ENCODE results near the gene CNNM3. TPM values are rescaled to one million over a fixed set of nuclear protein-coding genes. Genes with fewer than 3 reads are reported as not detected.

The CNNM3 gene
- total and polyA plus RNA-seq, 4 donors, result 7.2 to 31.4 (median 14.6) TPM

GRCh38 chr2:96880891-96881273 lies 64.8 kb downstream of the CNNM3 start:
- Histone ChIP-seq H3K4me1 (ENCODE audit: control insufficient read depth in 5 of 5, insufficient read depth in 5 of 5, low read length in 5 of 5) (peaks cover 0 to 38% (median 9%) of the 10 kb centered on the region in 5 donors), H3K27me3 (ENCODE audit: control insufficient read depth in 3 of 3, insufficient read depth in 3 of 3, low read length in 2 of 3) (no peaks in the 10 kb centered on the region), H3K9ac (ENCODE audit: insufficient read depth in 1 of 2, low read length in 2 of 2) (no peak overlapping the region), H3K9me3 (ENCODE audit: control insufficient read depth in 4 of 4, insufficient read depth in 3 of 4, low read length in 3 of 4) (no peaks in the 10 kb centered on the region), H3K27ac (ENCODE audit: low read depth in 1 of 2, low read length in 1 of 2) (no peak overlapping the region), H3K4me3 (no peak overlapping the region), H3K36me3 (ENCODE audit: control insufficient read depth in 4 of 4, insufficient read depth in 4 of 4, low read length in 4 of 4) (no peaks in the 10 kb centered on the region)
- no peak for DNase-seq
- no peak for ATAC-seq (ENCODE audit: insufficient read depth, low FRiP score)
- TF ChIP-seq CTCF (IDR thresholded peaks at IDR 0.05; ENCODE audit: control extremely low read depth, extremely low read depth), result no peak
- 90 to 91% methylated on average over 6 of the region's 6 CpGs for WGBS, 2 donors

DNA sequence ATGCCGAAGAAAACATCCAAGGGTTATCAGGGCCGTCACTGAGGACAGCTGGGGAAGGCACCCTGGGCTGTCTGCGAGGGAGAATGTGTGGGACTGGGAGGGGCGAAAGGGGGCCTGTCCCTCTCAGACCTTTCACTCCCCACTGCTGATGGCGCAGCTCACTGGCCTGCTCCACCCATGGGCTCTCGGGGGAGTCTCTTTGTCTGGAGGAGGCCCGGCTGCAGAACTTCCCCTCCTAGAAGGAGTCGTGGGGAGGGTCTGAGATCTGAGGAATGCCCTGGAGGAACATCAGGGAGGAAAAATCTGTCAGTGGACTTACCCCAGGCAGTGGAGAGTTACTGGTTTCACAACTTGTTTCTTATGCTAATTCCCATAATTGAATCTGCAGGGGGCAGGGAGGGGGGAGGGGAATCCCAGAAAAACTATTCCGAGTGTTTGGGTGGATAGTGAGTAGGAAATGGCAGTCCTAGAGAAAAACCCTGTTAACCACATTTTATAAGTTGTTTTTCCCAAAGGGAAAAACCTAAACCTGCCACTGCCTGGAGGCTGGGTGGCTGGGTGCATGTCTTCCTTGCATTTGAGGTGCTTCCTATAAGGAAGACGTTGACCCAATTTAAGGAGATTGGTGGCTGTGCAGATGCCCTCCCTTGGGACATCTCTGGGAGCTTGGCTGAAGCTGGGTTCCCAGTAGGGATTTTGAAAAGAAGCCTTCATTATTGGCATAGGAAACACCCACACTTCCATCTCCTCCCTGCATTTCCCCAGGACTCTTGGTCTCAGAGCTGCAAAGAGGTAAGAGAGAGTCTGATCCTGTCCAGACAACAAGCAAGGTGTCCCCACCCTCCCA lies 65.5 kb downstream of the CNNM3 start:
- no peak overlapping the region for H3K27ac ChIP-seq (ENCODE audit: low read depth in 1 of 2, low read length in 1 of 2)
- no peak overlapping the region for H3K9ac ChIP-seq (ENCODE audit: insufficient read depth in 1 of 2, low read length in 2 of 2)
- H3K27me3 ChIP-seq (ENCODE audit: control insufficient read depth in 3 of 3, insufficient read depth in 3 of 3, low read length in 2 of 3), result no peaks in the 10 kb centered on the region
- no peaks in the 10 kb centered on the region for H3K36me3 ChIP-seq (ENCODE audit: control insufficient read depth in 4 of 4, insufficient read depth in 4 of 4, low read length in 4 of 4)
- H3K4me1 ChIP-seq (ENCODE audit: control insufficient read depth in 5 of 5, insufficient read depth in 5 of 5, low read length in 5 of 5), result peaks cover 0 to 33% (median 9%) of the 10 kb centered on the region in 5 donors
- DNase-seq (peak in 2 of 3 donors; percentile 52 to 57), ATAC-seq (ENCODE audit: insufficient read depth, low FRiP score) (no peak)
- H3K9me3 ChIP-seq (ENCODE audit: control insufficient read depth in 4 of 4, insufficient read depth in 3 of 4, low read length in 3 of 4), result no peaks in the 10 kb centered on the region
- no peak for TF ChIP-seq CTCF (IDR thresholded peaks at IDR 0.05; ENCODE audit: control extremely low read depth, extremely low read depth)
- WGBS, 2 donors, result 69 to 76% methylated on average over 10 of the region's 10 CpGs
- H3K4me3 ChIP-seq, result no peak overlapping the region

GRCh38 chr2:96882230-96882629 lies 66.2 kb downstream of the CNNM3 start:
- Histone ChIP-seq H3K27ac (ENCODE audit: low read depth in 1 of 2, low read length in 1 of 2) (no peak overlapping the region), H3K9ac (ENCODE audit: insufficient read depth in 1 of 2, low read length in 2 of 2) (no peak overlapping the region), H3K9me3 (ENCODE audit: control insufficient read depth in 4 of 4, insufficient read depth in 3 of 4, low read length in 3 of 4) (no peaks in the 10 kb centered on the region), H3K27me3 (ENCODE audit: control insufficient read depth in 3 of 3, insufficient read depth in 3 of 3, low read length in 2 of 3) (no peaks in the 10 kb centered on the region), H3K36me3 (ENCODE audit: control insufficient read depth in 4 of 4, insufficient read depth in 4 of 4, low read length in 4 of 4) (no peaks in the 10 kb centered on the region), H3K4me3 (no peak overlapping the region), H3K4me1 (ENCODE audit: control insufficient read depth in 5 of 5, insufficient read depth in 5 of 5, low read length in 5 of 5) (peaks cover 0 to 36% (median 11%) of the 10 kb centered on the region in 5 donors)
- 80 to 84% methylated on average over 12 of the region's 12 CpGs for WGBS, 2 donors
- no peak for TF ChIP-seq CTCF (IDR thresholded peaks at IDR 0.05; ENCODE audit: control extremely low read depth, extremely low read depth)
- ATAC-seq (ENCODE audit: insufficient read depth, low FRiP score) (no peak), DNase-seq (no peak)

Measured in lung (tissue), 12 donors.